ENCODE measurements around the gene LSS.

LSS gene

GRCh38 chr21:46165098-46165497, 63.5 kb downstream of the LSS start:
- DNase-seq = no peak

- DNase-seq = peak; percentile 8
These were observed 65.2 kb downstream of the LSS start for GRCh38 chr21:46163380-46163779.

- peak; percentile 25 for DNase-seq
These were observed 66.7 kb downstream of the LSS start for GRCh38 chr21:46161633-46162592.

GRCh38 chr21:46160907-46161632, 67.5 kb downstream of the LSS start:
- peak; percentile 20 for DNase-seq

GRCh38 chr21:46160657-46160906, 68.0 kb downstream of the LSS start:
- no peak for DNase-seq

- peak; percentile 15 for DNase-seq
These were observed 68.5 kb downstream of the LSS start for GRCh38 chr21:46159841-46160656.

GRCh38 chr21:46159390-46159789, 69.2 kb downstream of the LSS start:
- DNase-seq = peak; percentile 9

GRCh38 chr21:46158666-46159300, 69.8 kb downstream of the LSS start:
- peak; percentile 16 for DNase-seq

GRCh38 chr21:46157987-46158451, 70.6 kb downstream of the LSS start:
- peak; percentile 17 for DNase-seq

- peak; percentile 7 for DNase-seq
These were observed 71.1 kb downstream of the LSS start for GRCh38 chr21:46157396-46157986.

GRCh38 chr21:46156678-46157077, 71.9 kb downstream of the LSS start:
- peak; percentile 10 for DNase-seq

- no peak for DNase-seq
These were observed 72.3 kb downstream of the LSS start for GRCh38 chr21:46156378-46156645.

GRCh38 chr21:46155514-46156377, 72.8 kb downstream of the LSS start, which contains the start of gene FTCD:
TSS of gene FTCD (minus strand) at chr21:46155579. CDS start at chr21:46155523, 56 bp downstream.
- peak; percentile 19 for DNase-seq

GRCh38 chr21:46154955-46155513, 73.5 kb downstream of the LSS start:
- DNase-seq = peak; percentile 17

GRCh38 chr21:46154155-46154954, 74.2 kb downstream of the LSS start:
- DNase-seq = peak; percentile 19

GRCh38 chr21:46153247-46154154, 75.1 kb downstream of the LSS start:
- DNase-seq = peak; percentile 65

GRCh38 chr21:46152927-46153246, 75.7 kb downstream of the LSS start:
- DNase-seq = no peak

GRCh38 chr21:46151989-46152926, 76.3 kb downstream of the LSS start:
- peak; percentile 19 for DNase-seq
